HG03039 (cell line): Measurements from ENCODE around the gene TRMT44.

ENCODE experiments used
- ATAC-seq: cut with Tn5 transposase; IDR thresholded peaks from one replicate; pipeline ENCODE4 v1.9.1; 2021; ENCODE audit warnings: mild to moderate bottlenecking, moderate library complexity; ENCODE audit not compliant: unreplicated experiment

The TRMT44 gene

GRCh38 chr4:8433136-8433535 lies 7.4 kb upstream of the TRMT44 start:
- ATAC-seq: no peak

GRCh38 chr4:8434251-8435073 lies 6.1 kb upstream of the TRMT44 start:
- ATAC-seq: no peak

GRCh38 chr4:8435656-8436121 lies 4.9 kb upstream of the TRMT44 start:
- ATAC-seq: no peak

GRCh38 chr4:8437281-8437680 lies 3.3 kb upstream of the TRMT44 start:
- no peak for ATAC-seq

GRCh38 chr4:8438743-8439142 lies 1.8 kb upstream of the TRMT44 start:
- no peak for ATAC-seq

- ATAC-seq: no peak
Observed at GRCh38 chr4:8439168-8439567, 1.4 kb upstream of the TRMT44 start.

GRCh38 chr4:8439914-8440491 lies 574 bp upstream of the TRMT44 start:
- ATAC-seq: peak; percentile 23

- ATAC-seq: no peak
Observed at GRCh38 chr4:8441499-8442091, 1.0 kb downstream of the TRMT44 start.

- no peak for ATAC-seq
Observed at GRCh38 chr4:8442596-8443358, 2.2 kb downstream of the TRMT44 start.

GRCh38 chr4:8443801-8444200 lies 3.2 kb downstream of the TRMT44 start:
- no peak for ATAC-seq

- ATAC-seq: no peak
Observed at GRCh38 chr4:8446122-8446521, 5.5 kb downstream of the TRMT44 start.

- no peak for ATAC-seq
Observed at GRCh38 chr4:8451440-8452182, 11.0 kb downstream of the TRMT44 start.

- no peak for ATAC-seq
Observed at GRCh38 chr4:8453957-8454356, 13.4 kb downstream of the TRMT44 start.

- no peak for ATAC-seq
Observed at GRCh38 chr4:8457646-8458252, 17.2 kb downstream of the TRMT44 start.

GRCh38 chr4:8459867-8460445 lies 19.4 kb downstream of the TRMT44 start:
- ATAC-seq: no peak

GRCh38 chr4:8461086-8461485 lies 20.5 kb downstream of the TRMT44 start:
- no peak for ATAC-seq

- ATAC-seq: no peak
Observed at GRCh38 chr4:8461616-8462015, 21.0 kb downstream of the TRMT44 start.

GRCh38 chr4:8463811-8464210 lies 23.2 kb downstream of the TRMT44 start:
- no peak for ATAC-seq

GRCh38 chr4:8464381-8464780 lies 23.8 kb downstream of the TRMT44 start:
- no peak for ATAC-seq
